Stimulated activated CD4-positive, alpha-beta T cell treated with anti-CD3 and anti-CD28 coated beads, Interleukin-15, amount 100 ng/mL, for 48 hours (primary cell): ENCODE measurements around the gene ADRA2C.

Experiments used
- DNase-seq, 2 donors: peaks; one replicate each; pipeline ENCODE4 v3.0.0-alpha.2; 2020; ENCODE audit warnings: low read depth in 2 of 2

The ADRA2C gene

DNA sequence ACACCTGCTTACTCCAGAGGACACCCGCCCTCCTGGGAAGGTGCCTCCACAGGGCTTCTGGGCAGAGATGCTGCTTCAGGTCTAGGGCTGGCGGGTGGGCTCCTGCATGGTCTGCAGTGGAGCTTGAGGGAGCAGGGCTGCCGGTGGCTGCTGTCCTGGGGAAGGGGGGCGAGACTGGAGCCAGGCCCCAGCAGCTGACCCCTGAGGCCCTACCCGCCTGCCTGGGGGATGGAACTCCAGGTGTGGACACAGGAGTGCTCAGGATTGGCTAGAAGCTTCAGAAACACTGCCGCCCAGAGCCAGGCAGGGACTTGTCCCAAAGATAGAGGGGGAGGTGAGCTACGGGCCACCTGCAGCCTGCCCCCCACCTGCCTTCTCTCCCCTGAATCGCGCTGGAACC is 33.0 kb upstream of the ADRA2C start:
- DNase-seq = no peak

DNA sequence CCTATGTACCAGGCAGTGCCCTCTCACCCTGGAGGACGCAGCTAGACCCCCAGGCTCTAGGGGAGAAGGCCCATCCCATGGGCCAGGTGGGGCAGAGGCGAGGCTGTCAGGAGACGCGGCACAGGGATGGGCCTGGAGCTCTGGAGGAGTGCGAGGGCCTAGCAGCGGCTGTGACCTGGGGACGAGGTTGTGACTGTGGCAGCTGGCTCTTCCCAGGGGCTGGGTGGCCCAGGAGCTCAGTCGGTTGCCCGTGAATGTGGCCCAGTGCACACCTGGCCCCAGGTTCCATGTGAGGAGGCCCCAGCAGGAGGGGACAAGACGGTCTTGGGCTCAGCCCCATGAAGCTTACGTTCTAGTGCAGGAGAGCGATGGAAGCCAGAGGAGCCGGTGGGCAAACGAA is 31.0 kb upstream of the ADRA2C start:
- DNase-seq = no peak

DNA sequence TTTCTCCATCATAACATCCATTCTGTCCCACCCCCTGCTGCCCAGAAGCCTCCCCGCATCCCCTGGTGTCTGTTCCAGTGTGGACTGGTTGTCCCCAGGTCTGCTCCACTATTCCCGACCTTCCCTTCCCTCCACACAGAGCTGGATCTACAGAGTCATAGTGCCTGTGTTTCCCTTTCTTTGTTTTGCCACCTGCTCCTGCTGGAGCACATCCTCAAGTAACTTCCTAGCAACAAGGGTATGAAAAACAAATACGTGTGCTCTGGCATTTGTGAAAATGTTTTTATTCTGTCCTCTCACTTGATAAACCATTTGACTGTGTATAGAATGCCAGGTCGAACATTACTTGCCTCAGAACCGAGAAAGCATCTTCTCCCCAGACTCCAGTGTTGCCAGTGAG is 29.9 kb upstream of the ADRA2C start:
- no peak for DNase-seq

DNA sequence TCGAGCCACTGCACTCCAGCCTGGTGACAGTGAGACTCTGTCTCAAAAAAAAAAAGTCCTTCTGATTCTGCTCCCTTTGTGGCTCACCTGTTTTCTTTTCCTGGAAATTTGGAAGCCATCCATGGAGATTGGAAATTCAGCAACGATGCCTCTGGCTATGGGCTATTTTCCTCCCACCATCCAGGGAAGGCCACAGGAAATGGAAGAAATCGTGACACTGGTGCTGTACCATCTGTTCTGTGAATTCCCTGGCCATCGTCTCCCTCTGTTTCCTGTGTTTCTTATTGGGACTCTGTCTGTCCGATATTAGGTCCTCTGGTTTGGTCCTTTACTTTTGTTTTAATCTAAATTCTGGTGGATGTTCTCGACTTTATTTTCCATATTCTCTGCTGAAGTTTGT is 29.4 kb upstream of the ADRA2C start:
- no peak for DNase-seq

DNA sequence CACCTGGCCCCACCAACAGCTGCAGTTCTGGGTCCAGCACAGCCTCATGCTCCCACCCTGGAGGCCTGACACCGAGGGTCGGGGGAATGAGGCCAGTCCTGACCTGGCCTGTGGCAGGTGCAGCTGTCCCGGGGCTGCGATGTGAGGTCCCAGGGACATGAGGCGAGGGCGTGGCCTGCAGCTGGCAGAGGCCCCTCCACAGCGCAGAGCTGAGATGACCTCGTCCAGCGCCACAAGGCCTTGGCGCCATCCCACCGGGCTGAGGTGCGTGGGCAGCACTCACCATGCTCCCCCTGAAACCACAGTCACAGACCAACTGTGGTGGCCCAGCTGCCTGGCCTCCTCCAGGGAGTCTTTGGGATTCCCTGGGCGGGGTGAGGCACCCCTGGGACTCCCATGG is 26.6 kb upstream of the ADRA2C start:
- no peak for DNase-seq

DNA sequence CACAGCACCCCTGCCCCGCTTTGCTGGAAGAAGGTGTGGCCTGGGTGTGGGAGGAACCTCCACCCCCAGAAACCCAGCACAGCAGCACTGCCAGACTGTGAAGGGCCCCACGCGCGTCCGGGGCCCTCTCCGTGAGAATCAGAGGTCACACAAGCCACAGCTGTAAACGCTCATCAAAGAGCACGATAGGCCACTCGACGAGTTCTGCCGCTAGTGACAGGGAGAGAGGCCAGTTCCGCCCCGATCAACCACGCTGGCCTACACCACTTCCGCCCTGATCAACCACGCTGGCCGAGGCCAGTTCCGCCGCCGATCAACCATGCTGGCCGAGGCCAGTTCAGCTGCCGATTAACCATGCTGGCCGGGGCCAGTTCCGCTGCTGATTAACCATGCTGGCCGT is 25.9 kb upstream of the ADRA2C start:
- no peak for DNase-seq

DNA sequence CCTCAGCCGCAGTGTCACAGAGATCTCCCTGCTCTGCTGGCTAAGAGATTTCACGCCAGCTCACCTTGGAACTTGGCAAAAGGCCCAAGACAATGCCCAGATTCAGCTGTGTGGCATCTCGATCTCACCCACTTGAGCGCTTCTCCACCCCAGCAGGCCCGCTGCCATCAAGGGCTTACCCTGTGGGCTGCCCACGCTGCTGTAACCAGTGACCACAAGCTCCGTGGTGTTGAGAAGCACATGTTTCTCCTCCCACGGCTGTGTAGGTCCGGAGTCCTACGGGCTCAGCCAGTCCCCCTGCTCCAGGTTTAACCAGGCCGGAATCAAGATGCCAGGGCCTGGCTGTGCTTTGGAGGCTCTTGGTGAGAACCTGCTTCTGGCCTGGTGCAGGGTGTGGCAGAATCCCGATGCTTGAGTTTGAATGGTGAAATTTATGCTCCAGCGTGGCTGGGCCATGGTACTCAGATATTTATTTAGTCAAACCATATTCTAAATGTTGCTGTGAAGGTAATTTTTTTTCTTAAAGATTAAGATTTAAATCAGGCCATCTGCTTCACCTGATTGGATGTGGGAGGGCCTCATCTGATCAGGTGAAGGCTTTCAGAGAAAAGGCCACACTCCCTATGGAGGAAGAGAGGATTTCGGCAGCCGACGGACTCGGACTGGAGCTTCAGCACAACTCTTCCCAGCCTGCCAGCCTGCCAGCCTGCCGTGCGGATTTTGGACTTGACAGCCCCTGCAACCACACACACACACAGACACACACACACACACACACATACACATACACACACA is 24.8 kb upstream of the ADRA2C start:
- DNase-seq = no peak

DNA sequence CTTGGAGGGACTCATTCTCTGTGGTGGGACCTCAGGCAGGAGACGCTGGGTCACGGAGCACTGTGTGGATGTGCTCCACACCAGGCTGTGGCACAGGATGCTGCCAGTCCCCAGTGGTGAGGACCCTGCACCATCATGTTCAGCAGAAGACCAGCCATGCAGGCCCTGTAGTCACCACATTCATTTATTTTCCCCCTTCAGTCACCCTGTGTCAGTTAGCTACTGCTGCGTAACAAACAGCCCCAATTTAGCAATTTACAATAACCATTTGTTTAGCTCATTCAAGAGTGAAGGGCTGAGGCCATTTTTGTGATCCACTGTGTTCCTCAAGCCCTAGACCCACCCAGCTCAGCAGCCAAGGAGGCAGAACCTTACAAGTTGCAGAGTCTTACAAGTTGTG is 23.6 kb upstream of the ADRA2C start:
- DNase-seq = no peak

DNA sequence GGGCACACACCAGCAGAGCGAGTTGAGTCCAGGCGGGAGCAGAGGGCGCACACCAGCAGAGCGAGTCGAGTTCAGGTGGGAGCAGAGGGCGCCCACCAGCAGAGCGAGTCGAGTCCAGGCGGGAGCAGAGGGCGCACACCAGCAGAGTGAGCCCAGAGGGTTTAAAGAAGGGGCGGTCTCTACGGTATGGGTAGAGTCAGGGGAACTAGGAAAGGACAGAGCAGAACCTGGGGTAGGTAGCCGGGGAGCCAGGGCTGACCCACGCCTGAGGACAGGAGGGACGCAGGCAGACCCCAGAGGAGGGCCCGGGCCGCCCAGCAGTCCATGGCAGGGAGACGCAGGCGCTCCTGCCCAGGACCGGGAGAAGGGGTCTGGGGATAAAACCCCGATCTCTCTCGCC is 22.0 kb upstream of the ADRA2C start:
- DNase-seq = no peak

DNA sequence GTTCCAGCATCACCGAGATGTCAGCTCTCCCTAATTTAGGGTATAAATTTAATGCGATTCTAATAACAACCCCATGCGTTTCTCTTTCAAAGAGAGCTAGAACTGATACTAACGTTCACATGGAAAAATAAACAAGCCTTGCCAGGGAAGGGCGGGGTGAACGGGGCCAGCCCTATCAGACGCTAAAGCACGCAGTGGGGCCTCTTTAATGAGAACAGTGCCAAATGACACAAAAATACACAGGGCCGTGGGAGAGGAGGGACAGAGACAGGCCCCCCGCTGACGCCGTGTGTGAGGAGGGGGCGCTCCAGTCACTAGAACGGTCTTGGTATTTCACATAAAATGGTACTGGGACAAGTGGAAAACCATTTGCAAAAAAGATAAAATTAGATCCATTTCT is 21.3 kb upstream of the ADRA2C start:
- DNase-seq = no peak

DNA sequence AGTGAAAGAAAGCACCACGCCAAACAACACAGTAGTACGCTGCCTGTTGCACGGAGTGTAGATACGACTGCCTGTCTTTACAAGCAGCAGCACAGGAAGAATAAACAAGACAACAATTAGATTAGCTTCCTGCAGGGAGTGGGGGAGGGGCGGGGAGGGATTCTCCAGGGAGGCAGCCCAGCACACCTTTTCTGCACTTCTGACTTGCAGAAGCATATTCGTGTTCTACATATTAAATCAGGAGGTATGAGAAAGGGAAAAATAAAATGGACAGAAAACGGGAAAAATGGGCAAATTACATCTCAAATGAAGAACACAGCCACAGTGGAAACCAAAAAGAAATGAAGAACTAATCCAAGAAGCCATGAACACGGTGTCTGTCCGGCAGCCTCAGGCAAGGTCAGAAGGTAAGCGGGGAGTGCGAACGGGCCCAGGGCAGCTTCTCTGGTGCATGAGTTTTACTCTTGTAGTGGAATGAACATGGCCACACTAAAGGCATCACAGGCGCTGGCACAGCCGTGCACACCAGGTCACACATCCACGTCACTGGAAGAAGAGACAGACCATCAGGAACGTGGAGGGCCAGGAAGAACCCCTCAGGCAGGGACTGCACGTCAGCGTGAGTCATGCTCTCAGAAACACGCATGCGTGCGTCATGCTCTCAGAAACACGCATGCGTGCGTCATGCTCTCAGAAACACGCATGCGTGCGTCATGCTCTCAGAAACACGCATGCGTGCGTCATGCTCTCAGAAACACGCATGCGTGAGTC is 20.1 kb upstream of the ADRA2C start:
- no peak for DNase-seq

DNA sequence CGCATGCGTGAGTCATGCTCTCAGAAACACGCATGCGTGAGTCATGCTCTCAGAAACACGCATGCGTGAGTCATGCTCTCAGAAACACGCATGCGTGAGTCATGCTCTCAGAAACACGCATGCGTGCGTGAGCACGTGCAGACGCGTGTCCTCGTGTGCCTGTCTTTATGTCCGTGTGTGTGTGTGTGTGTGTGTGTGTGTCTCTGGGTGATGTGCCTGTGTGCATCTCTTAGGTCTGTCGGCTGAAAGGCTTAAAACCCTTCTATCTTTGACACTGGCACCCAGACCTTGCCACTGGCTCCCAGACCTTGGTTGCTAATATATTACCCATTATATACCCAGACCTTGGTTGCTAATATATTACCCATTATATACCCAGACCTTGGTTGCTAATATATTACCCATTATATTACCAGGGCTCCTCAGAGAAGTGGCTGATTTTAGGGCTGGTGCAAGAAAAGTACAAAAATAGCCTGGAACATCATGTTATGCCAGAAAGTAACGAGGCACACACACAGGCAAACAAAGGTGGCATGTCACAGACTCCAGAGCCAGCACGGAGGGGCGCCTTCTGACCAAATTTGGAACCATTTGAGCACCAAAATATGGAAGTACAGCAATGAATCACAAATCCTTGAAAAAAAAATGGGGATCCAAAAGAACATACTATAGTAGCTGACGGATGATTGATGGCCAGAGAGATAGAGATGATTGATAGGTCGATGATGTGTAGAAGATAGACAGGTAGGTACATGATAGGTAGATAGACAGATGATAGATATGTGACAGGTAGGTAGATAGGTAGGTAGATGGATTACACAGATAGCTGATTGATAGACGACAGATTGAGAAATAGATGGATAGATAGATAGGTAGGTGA is 19.2 kb upstream of the ADRA2C start:
- no peak for DNase-seq

DNA sequence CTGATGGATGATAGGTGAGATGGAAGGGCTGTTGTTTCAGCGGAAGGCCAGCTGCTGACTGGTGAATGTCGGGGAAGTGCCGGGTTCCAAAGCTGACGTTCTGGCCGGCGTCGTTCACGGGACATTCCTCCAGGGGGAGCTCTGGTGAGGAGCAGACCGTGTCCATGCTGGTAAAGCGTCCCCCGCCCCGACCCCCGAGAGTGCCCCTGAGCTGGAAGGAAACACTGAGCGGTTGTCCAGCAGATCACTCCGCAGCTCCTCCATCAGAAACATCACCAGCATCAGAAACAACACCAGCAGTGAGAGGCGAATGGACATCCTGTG is 18.6 kb upstream of the ADRA2C start:
- no peak for DNase-seq

DNA sequence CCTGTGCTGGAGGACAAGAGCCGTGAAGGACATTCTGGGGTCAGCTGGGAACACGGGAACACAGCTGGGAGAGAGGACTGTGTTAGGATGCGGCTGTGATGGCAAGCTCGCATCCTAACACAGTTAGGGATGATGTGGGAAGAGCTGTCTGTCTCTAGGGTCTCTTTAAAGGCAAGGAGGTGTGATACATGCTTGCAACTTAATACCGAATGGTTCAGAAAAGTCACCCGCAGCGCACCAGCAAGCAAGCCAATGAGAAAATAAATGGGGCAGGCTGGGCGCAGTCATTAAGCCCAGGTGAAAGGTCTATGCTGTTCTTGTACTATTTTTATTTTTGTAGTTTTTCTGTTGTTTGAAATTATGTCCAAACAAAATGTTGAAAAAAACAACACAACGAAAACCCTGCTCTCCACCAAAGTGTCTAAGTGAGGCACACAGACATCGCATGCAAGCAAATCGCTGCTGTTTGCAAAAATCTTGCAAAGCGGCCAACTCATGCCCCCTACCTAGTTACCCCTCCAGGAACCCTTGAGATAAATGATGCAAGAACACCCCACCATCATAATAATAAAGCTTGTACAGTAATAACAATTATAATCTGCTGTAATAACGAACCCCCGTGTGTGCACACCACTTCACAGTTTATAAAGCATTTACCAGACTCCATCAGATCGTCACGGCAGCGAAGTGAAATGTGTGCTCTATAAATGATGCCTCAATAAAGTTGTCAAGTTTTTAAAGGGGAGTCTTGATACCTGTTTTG is 17.9 kb upstream of the ADRA2C start:
- no peak for DNase-seq

DNA sequence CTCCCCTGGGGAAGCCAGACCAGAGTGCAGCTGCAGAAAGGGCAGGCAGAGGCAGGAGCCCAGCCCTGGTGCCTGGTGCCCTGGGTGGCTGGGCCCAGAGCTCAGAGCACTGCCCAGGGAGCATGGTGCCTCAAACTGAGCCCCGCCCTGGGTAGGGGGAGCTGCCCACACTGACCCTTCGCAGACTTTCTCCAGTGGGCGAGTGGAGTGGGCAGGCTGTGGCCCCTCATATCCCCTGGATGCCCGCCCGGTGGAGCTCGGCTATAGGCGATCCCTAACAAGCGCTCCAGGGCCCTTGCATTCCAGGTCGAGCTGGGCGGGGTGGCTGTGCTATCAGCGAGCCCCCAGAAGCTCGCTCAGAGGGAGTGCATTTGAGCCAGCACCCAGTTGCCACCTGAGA is 17.1 kb upstream of the ADRA2C start:
- no peak for DNase-seq

DNA sequence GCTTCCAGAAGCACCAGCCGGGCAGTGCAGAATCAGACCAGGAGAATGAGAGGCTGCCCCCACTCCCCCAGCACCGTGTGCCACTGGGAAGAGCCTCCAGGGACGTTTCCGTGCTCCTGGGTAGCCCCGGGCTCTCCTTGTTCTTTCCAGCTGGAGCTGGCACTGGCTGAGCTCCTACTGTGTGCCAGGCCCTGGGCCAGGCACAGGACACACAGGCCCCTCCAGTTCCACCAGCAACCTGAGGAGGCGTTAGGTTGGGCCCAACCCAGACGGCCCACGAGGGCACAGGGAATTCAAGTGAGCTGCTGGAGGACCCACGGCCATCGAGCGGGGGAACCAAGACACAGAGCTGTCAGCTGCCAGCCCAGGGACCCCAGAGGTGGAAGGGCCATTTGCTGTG is 15.9 kb upstream of the ADRA2C start:
- no peak for DNase-seq

DNA sequence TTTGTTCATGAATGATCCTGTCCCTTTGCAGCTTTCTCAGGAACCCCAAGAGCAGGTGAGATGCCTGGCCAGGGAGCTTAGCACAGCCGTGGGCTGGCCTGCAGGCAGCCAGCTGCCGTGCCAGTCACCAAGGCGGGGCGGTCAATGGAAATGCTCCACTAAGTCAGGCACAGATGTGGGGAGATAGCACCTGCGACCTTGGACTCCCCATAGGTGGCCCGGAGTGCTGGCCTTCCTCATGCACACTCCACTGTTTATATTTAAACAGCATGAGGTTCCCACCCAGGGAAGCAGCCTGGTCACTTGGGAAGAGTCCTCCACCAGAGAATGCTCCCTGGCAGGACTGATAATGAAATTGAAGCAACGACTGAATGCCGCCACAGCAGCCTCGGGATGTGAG is 14.2 kb upstream of the ADRA2C start:
- no peak for DNase-seq

DNA sequence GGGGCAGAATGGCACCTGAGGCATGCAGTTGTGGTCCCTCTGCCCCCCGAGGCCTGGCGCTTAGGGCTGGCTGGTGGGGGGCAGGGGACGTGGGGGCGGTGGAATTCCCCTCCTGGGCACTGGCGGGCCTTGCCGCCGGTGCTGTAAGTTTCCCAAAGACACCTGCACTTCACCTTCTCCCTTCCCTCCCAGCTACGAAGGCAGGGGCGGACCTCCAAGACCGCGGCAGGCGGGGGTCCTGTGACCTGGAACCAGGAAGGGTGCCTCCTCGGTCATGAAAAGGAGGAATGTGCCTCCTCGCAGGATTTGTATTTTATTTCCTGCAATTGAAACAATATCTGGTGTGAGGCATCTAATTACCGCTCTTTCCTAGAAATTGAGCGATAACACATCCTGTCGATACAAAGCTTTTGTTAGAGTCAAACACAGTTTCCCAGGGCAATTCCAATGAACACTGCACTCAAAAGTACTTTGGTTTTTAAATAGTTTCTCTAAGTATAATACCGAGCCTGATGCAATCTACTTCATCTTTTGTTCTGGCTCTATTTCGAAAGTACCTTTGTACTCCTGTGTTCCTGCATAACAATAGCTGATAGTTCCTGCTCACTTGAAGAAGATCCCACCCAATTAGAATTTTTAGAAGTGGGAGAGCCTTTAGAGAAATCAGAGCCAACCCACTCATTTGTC is 12.3 kb upstream of the ADRA2C start:
- no peak for DNase-seq

DNA sequence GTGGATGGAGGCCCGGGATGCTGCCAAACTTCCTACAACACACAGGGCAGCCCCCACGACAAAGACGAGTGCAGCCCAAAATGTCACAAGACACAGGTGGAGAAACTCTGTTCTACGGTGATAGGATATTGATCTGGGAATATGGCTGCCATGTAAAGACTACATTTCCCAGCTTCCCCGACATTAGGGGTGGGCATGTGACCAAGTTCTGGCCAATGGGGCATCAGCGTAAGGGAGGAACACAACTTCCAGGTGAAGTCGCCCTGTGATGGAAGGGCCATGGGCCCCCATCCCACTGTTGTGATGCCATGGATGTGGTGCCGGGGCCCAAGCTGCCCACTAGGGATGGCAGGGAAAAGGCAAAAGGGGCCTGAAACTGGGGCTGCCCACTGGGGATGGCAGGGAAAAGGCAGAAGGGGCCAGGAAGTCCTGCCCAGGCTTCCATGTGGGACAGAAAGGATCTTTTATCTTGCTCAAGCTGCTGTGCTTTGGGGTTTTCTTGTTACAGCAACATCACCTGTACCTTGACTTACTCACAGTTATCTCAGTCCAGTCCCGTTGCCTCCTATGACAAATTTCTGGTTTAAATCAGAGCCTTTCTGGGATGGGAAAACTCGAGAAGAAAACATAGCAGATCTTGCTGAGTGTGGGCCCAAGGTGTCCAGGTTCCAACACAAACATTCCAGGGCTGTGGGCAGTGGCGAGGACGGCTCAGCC is 9.7 kb upstream of the ADRA2C start:
- no peak for DNase-seq

DNA sequence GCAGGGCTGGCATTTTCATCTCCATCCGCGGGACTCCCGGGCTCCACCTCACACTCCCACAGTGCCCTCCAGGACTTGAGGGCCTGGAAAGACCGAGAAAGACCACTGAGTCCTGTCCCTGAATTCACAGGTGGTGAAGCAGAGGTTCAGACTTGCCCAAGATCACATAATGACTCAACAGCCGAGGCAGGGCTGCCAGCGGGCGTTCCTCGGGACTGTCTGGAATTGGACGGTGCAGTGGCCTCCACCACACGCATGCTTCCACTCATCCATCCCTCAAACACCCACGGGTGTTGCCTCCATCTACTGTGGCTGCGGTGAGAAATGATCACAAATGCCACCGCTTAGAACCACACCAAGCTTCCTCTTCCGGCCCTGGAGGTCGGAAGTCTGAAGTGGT is 6.9 kb upstream of the ADRA2C start:
- DNase-seq = no peak

DNA sequence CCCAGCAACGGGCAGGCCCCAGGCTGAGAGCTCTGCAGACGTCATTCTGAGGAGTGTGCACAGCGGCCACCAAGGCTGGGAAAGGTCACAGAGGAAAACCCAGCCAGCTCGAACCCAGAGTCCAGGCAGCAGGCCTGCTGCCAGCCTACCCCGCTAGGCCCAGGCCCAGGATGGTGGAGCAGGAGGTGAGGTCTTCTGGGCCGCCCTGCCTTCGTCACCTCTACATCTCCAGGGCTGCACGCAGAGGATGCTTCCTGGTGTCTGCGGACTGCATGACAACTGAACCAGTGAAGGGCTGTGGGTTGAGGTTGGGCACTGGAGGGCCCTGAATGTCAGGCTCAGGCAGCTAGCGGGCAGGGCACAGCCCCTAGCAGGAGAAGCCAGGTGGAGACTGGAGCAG is 5.8 kb upstream of the ADRA2C start:
- DNase-seq = no peak
